RKO (cell line): ENCODE data around the gene PRSS36.

Source experiments
- DNase-seq: peaks from one replicate; pipeline ENCODE4 v3.0.0-alpha.2; 2016; ENCODE audit warnings: low spot score

Gene PRSS36

DNA sequence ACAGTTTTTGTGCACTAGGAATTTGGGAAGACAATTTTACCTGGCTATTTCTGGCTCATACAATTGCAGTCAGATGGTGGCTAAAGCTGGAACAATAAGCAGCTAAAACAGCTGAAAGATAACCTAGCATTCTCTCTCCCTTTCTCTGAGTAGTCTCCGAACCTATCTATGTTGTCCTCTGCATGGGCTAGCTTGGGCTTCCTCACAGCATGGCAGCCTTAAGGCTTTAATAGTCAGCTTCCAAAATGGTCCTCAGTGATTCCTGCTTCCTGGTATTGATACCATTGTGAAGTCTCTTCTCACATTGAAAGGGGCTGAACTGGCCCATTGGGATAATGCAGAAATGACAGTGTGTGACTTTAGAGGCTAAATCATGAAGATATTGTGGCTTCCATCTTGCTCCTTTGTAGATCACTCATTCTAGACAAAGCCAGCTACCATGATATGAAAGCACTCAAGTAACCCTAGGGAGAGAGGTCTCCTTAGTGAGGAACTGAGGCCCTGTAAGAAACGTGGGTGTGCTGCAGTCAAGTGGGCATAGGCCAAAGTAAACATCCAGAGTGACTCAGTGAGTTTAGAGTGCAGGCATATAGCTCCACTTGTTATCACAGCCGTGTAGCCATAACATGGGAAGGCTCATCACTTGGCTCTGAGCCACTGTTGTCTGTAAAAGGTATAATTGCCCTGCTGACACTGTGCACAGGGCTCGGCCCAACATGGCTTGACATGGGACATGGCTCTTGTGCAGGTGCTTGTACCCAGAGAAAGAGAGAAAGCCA is 49.8 kb downstream of the PRSS36 start:
- DNase-seq = no peak

DNA sequence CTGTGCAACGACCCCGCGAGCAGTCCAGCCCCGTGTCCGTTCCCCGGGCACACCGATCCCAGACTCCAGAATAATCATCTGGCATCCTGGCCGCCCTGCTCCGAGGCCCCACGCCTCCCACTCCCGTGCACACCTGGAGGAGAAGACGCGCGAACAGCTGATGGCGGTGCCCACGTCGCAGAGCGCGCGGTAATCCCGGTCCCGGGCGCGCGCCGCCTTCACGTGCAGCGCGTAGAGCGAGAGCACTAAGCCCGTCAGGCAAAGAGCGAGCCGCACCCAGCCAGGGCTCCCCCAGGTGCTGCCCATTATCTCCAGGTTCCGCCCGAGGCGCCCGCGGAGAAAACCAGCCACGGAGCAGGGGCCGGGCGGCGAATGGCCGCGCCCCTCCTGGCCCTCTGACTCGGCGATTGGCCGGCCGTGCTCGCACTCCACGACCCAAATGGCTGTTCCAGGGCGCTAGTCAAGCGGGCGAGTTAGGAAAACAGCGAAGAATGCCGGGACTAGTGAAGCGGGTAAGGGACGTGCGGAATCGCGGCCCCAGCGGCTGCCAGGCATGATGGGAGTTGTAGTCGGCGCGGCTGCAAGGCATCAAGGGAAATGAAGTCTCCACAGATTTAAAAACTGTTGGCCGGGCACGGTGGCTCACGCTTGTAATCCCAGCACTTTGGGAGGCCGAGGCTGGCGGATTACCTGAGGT is 55.3 kb downstream of the PRSS36 start, which contains the start of gene VKORC1:
TSS of gene VKORC1 (minus strand) at position 374 of the 697 bp plus-strand sequence. CDS start at position 306, 68 bp downstream.
- peak; percentile 98 for DNase-seq

DNA sequence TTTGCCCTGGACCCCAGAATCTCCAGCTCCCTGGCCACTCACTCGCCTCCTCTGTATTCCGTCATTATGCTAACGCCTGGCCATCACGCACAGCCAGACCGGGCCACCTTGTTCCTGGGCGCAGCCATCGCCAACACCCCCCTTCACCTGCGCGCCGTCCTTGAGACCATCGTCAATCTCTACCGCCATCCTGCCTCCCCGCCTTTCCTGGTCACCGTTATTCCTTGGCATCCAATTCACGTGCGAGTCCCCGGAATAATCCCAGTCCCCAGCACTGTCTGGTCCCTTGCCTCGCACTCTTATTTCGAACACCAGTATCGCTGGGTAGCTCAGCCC is 55.8 kb downstream of the PRSS36 start:
- no peak for DNase-seq

DNA sequence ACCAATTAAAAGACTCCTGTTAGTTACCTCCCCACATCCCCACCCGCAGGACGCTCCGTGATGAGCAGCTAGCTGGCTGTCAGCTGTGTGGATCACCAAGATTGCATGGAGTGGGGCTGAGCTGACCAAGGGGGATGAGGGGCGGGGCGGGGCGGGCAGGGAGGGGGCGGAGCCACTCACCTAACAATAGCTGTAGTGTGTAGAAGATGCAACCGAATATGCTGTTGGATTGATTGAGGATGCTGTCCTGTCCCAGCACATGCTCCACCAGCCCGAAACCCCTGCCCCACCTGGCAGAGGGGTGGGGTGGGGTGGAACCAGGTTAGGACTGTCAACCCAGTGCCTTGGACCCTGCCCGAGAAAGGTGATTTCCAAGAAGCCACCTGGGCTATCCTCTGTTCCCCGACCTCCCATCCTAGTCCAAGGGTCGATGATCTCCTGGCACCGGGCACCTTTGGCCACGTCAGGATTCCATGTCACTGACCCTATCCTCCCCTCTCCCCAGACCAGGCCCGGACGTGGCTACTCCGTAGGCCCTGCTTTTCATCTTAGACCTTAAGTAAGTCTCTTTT is 56.6 kb downstream of the PRSS36 start:
- DNase-seq = peak; percentile 58

DNA sequence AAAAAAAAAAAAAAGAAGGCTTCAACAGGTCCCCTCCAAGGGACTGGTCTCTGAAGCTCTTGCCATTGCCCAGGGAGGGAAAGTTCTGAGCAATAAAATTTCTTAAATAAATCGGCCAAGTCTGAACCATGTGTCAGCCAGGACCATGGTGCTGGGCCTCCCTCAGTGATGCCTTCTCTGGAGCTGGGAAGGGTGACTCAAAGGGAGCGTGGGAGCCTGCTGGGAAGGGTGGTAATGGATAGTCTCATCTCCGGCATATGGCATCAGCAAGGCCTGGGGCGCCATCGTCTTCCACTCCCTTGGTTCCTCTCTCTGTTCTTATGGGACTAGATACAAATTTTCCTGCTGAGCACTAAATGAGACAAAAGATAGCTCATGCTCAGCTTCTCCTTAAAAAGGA is 57.5 kb downstream of the PRSS36 start:
- DNase-seq = no peak

DNA sequence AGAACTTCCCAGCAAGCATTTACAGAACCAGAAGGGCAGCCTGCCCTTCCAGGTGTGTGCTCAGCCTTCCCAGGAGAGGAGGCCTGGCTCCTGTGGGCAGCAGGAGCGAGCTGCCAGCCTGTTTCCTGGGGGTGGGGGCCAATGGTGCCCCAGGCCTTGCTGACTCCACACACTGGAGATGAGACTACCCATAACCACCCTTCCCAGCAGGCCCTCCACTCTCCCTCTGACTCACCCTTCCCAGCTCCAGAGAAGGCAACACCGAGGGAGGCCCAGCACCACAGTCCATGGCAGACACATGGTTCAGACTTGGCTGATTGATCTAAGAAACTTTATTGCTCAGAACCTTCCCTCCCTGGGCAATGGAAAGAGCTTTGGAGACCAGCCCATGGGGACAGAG is 59.3 kb downstream of the PRSS36 start:
- no peak for DNase-seq

DNA sequence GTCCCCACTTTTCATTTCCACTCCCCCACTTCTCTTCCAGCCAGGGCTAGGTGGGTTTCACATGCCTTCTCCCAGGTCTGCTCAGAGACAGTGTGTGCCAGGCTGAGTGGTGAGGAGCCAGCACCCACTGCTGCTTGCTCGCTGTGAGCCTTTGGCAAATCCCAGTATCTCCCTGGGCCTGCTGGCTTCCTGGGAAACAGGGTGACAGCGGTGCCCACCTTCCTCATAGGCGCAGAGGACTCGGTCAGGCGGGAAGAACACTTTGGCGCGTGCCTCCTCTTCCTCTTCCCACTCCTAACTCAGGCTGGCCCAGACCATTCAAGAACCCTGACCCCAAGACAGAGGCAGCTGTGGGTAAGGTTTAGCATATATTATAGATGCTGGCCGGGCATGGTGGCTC is 60.7 kb downstream of the PRSS36 start:
- DNase-seq = no peak
